Glutamatergic neuron (in vitro differentiated cells): ENCODE measurements around the gene KRTAP10-8. TPM values are rescaled to one million over a fixed set of nuclear protein-coding genes. Genes with fewer than 3 reads are reported as not detected.

ENCODE experiments used
- DNase-seq: peaks from one replicate; pipeline ENCODE4 v3.0.0; 2022
- H3K27ac Mint-ChIP-seq: one replicate; pipeline ENCODE4 v1.8.0; 2020; ENCODE audit warnings: mild to moderate bottlenecking, mixed read lengths, inconsistent platforms; ENCODE audit not compliant: unreplicated experiment
- H3K27me3 Mint-ChIP-seq: one replicate; pipeline ENCODE4 v1.8.0; 2020; ENCODE audit warnings: mild to moderate bottlenecking, moderate library complexity, mixed read lengths, inconsistent platforms; ENCODE audit not compliant: unreplicated experiment
- H3K36me3 Mint-ChIP-seq: one replicate; pipeline ENCODE4 v1.8.0; 2020; ENCODE audit warnings: mild to moderate bottlenecking, mixed read lengths, inconsistent platforms; ENCODE audit not compliant: unreplicated experiment
- H3K4me1 Mint-ChIP-seq: one replicate; pipeline ENCODE4 v1.8.0; 2020; ENCODE audit warnings: mild to moderate bottlenecking, low read depth, mixed read lengths, inconsistent platforms; ENCODE audit not compliant: unreplicated experiment
- H3K4me3 Mint-ChIP-seq: one replicate; pipeline ENCODE4 v1.8.0; 2020; ENCODE audit warnings: mild to moderate bottlenecking, mixed read lengths, inconsistent platforms; ENCODE audit not compliant: unreplicated experiment
- H3K9me3 Mint-ChIP-seq: one replicate; pipeline ENCODE4 v1.8.0; 2020; ENCODE audit warnings: mild to moderate bottlenecking, moderate library complexity, mixed read lengths, inconsistent platforms; ENCODE audit not compliant: unreplicated experiment
- CTCF ChIP-seq: fragments of 200-600 bp; sonication (generic); IDR thresholded peaks from one replicate; pipeline ENCODE4 v1.5.0; 2021; ENCODE audit not compliant: partially characterized antibody, unreplicated experiment
- total RNA-seq: library from RNA; stranded (reverse); fragmentation: NEBNext Ultra II Directional; extraction: Animal tissue kit (Norgen Biotek cat#: 25700); gene quantifications from one replicate; pipeline ENCODE4 v1.2.1, GENCODE V29; 2021; ENCODE audit not compliant: unreplicated experiment

KRTAP10-8 gene
- total RNA-seq, 1 donor from 2014 or later = not detected

- Mint-ChIP-seq H3K36me3 (peaks cover 48% of the 10 kb centered on the region), H3K4me3 (no peak overlapping the region), H3K27me3 (peaks cover 3% of the 10 kb centered on the region), H3K4me1 (peaks cover 2% of the 10 kb centered on the region), H3K27ac (no peak overlapping the region), H3K9me3 (peaks cover 21% of the 10 kb centered on the region)
- TF ChIP-seq CTCF = no peak
- DNase-seq = no peak
Observed at GRCh38 chr21:44628707-44629391, 17.0 kb downstream of the KRTAP10-8 start.

- no peak for DNase-seq
- TF ChIP-seq CTCF = no peak
- peaks cover 3% of the 10 kb centered on the region for H3K27me3 Mint-ChIP-seq
- peaks cover 15% of the 10 kb centered on the region for H3K9me3 Mint-ChIP-seq
- no peak overlapping the region for H3K27ac Mint-ChIP-seq
- H3K4me1 Mint-ChIP-seq = peaks cover 2% of the 10 kb centered on the region
- H3K4me3 Mint-ChIP-seq = no peak overlapping the region
- H3K36me3 Mint-ChIP-seq = peaks cover 35% of the 10 kb centered on the region
Observed at GRCh38 chr21:44630440-44630839, 18.6 kb downstream of the KRTAP10-8 start.

GRCh38 chr21:44632067-44632466, 20.2 kb downstream of the KRTAP10-8 start:
- H3K4me1 Mint-ChIP-seq = peaks cover 2% of the 10 kb centered on the region
- H3K36me3 Mint-ChIP-seq = peaks cover 35% of the 10 kb centered on the region
- peaks cover 3% of the 10 kb centered on the region for H3K27me3 Mint-ChIP-seq
- TF ChIP-seq CTCF = no peak
- no peak overlapping the region for H3K27ac Mint-ChIP-seq
- DNase-seq = no peak
- peaks cover 15% of the 10 kb centered on the region for H3K9me3 Mint-ChIP-seq
- no peak overlapping the region for H3K4me3 Mint-ChIP-seq

- peaks cover 13% of the 10 kb centered on the region for H3K9me3 Mint-ChIP-seq
- peaks cover 3% of the 10 kb centered on the region for H3K4me1 Mint-ChIP-seq
- TF ChIP-seq CTCF = no peak
- DNase-seq = no peak
- H3K27ac Mint-ChIP-seq = no peak overlapping the region
- no peaks in the 10 kb centered on the region for H3K27me3 Mint-ChIP-seq
- H3K4me3 Mint-ChIP-seq = no peak overlapping the region
- peaks cover 30% of the 10 kb centered on the region for H3K36me3 Mint-ChIP-seq
Observed at GRCh38 chr21:44636209-44637017, 24.5 kb downstream of the KRTAP10-8 start.
